ENCODE results near the gene MPZL1. TPM values are rescaled to one million over a fixed set of nuclear protein-coding genes. Genes with fewer than 3 reads are reported as not detected.

The MPZL1 gene
- total RNA-seq, 1 donor from 2014 or later, result 133 TPM

DNA sequence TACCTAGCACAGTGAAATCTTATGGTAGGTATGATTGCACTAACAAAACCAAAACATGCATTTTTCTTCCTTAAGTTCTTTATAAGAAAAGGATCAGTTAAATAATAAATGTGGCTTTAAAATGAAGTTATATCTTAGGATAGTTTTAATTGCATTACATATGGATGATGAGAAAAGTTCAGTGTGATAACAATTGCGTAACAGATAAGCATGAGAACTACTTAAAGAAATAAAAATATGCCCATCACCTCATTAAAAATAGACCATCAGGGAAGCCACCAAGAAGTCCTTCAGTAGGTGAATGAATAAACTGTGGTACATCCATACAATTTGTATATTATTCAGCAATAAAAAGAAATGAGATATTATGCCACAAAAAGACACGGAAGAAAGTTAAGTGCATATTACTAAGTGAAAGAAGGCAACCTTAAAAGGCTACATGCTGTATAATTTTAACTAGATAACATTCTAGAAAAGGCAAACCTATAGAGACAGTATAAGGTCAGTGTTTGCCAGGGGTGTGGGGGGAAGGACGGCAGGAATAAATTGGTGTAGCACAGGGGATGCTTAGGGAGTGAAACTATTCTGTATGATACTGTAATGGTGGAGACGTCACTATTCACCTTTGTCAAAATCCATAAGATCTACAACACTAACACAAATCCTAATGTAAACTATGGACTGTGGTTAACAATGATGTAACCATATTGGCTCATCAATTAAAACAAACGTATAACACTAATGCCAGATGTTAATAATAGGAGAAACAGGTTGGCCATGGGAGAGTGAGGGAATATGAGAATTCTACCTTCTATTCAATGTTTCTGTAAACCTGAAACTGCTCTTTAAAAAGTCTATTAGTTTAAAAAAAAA lies 42.9 kb downstream of the MPZL1 start:
- Mint-ChIP-seq H3K27ac (no peak overlapping the region), H3K4me3 (ENCODE audit: low read depth) (no peak overlapping the region)
- no peak for DNase-seq (ENCODE audit: low spot score, unreplicated experiment)

GRCh38 chr1:167765496-167765895 lies 43.7 kb downstream of the MPZL1 start:
- no peaks in the 10 kb centered on the region for H3K27me3 Mint-ChIP-seq
- no peaks in the 10 kb centered on the region for H3K9me3 Mint-ChIP-seq (ENCODE audit: low read depth)
- no peak for DNase-seq (ENCODE audit: low spot score, unreplicated experiment)
- no peak overlapping the region for H3K4me3 Mint-ChIP-seq (ENCODE audit: low read depth)
- TF ChIP-seq, protein P1, sequence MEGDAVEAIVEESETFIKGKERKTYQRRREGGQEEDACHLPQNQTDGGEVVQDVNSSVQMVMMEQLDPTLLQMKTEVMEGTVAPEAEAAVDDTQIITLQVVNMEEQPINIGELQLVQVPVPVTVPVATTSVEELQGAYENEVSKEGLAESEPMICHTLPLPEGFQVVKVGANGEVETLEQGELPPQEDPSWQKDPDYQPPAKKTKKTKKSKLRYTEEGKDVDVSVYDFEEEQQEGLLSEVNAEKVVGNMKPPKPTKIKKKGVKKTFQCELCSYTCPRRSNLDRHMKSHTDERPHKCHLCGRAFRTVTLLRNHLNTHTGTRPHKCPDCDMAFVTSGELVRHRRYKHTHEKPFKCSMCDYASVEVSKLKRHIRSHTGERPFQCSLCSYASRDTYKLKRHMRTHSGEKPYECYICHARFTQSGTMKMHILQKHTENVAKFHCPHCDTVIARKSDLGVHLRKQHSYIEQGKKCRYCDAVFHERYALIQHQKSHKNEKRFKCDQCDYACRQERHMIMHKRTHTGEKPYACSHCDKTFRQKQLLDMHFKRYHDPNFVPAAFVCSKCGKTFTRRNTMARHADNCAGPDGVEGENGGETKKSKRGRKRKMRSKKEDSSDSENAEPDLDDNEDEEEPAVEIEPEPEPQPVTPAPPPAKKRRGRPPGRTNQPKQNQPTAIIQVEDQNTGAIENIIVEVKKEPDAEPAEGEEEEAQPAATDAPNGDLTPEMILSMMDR (IDR thresholded peaks at IDR 0.05; ENCODE audit: unreplicated experiment), result no peak
- H3K27ac Mint-ChIP-seq, result no peak overlapping the region
- H3K36me3 Mint-ChIP-seq (ENCODE audit: insufficient read depth), result peaks cover 31% of the 10 kb centered on the region
- H3K4me1 Mint-ChIP-seq (ENCODE audit: low read depth), result peaks cover 14% of the 10 kb centered on the region

More for the DNA sequence above, 42.9 kb downstream of the MPZL1 start:
- Mint-ChIP-seq H3K36me3 (ENCODE audit: insufficient read depth) (peaks cover 26% of the 10 kb centered on the region), H3K4me1 (ENCODE audit: low read depth) (peaks cover 16% of the 10 kb centered on the region), H3K9me3 (ENCODE audit: low read depth) (peaks cover 3% of the 10 kb centered on the region), H3K27me3 (no peaks in the 10 kb centered on the region)
- TF ChIP-seq, protein P1 (IDR thresholded peaks at IDR 0.05; ENCODE audit: unreplicated experiment), result no peak

DNA sequence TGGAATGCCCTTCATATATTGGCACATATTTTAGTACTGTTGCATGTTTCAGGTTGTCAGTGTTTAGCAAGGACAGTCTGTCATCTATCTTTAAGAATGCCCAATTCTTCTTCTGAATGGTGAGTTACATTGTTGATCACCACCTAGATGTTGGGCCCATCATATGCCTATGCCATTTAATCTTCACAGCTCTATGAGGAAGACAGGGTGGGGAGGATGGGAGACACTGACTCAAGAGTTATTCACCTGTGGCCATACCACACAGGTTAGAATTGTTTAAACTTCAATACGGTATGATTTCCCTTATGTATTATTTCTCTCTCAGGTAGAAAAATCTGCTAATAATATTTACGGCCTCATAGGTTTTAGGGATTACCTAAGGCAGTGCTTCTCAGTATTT lies 44.8 kb downstream of the MPZL1 start:
- no peak overlapping the region for H3K27ac Mint-ChIP-seq
- no peaks in the 10 kb centered on the region for H3K27me3 Mint-ChIP-seq
- peaks cover 7% of the 10 kb centered on the region for H3K4me1 Mint-ChIP-seq (ENCODE audit: low read depth)

GRCh38 chr1:167767761-167768160 lies 46.0 kb downstream of the MPZL1 start:
- TF ChIP-seq, protein P1 (IDR thresholded peaks at IDR 0.05; ENCODE audit: unreplicated experiment), result no peak

More for the DNA sequence above, 44.8 kb downstream of the MPZL1 start:
- Mint-ChIP-seq H3K4me3 (ENCODE audit: low read depth) (no peak overlapping the region), H3K36me3 (ENCODE audit: insufficient read depth) (peaks cover 40% of the 10 kb centered on the region), H3K9me3 (ENCODE audit: low read depth) (peaks cover 3% of the 10 kb centered on the region)
- TF ChIP-seq, protein P1 (IDR thresholded peaks at IDR 0.05; ENCODE audit: unreplicated experiment), result no peak
- DNase-seq (ENCODE audit: low spot score, unreplicated experiment), result no peak

DNA sequence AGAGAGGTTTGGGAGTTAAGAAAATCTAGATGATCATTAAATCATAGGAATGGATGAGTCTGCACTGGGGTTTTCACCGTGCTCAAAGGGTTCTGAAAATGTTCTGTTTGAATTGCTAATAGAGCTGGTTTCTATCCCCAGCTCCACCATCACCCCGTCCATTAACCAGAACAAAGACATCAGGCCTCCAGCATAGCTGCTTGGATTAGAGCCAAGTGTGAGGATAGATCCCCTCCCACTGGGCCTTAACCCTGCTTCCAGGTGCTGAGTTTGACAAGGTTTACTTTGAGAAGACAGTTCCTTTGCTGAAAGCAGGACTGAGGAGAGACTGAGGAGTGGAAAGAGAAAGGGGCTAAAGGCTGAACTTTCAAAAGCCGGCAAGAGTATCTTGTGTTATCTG lies 48.3 kb downstream of the MPZL1 start:
- peaks cover 62% of the 10 kb centered on the region for H3K36me3 Mint-ChIP-seq (ENCODE audit: insufficient read depth)
- TF ChIP-seq, protein P1 (IDR thresholded peaks at IDR 0.05; ENCODE audit: unreplicated experiment), result no peak
- peaks cover 3% of the 10 kb centered on the region for H3K9me3 Mint-ChIP-seq (ENCODE audit: low read depth)
- no peak overlapping the region for H3K27ac Mint-ChIP-seq
- no peaks in the 10 kb centered on the region for H3K27me3 Mint-ChIP-seq
- peaks cover 6% of the 10 kb centered on the region for H3K4me1 Mint-ChIP-seq (ENCODE audit: low read depth)
- H3K4me3 Mint-ChIP-seq (ENCODE audit: low read depth), result no peak overlapping the region
- DNase-seq (ENCODE audit: low spot score, unreplicated experiment), result no peak

More at GRCh38 chr1:167767761-167768160, 46.0 kb downstream of the MPZL1 start:
- H3K9me3 Mint-ChIP-seq (ENCODE audit: low read depth), result peaks cover 3% of the 10 kb centered on the region
- H3K4me1 Mint-ChIP-seq (ENCODE audit: low read depth), result peaks cover 6% of the 10 kb centered on the region
- DNase-seq (ENCODE audit: low spot score, unreplicated experiment), result no peak
- H3K27ac Mint-ChIP-seq, result no peak overlapping the region
- H3K4me3 Mint-ChIP-seq (ENCODE audit: low read depth), result no peak overlapping the region
- no peaks in the 10 kb centered on the region for H3K27me3 Mint-ChIP-seq
- peaks cover 51% of the 10 kb centered on the region for H3K36me3 Mint-ChIP-seq (ENCODE audit: insufficient read depth)

Data from progenitor cell of endocrine pancreas (in vitro differentiated cells).